Left lobe of liver (tissue), 2 donors: Measurements from ENCODE around the gene SHISAL1. TPM values are rescaled to one million over a fixed set of nuclear protein-coding genes. Genes with fewer than 3 reads are reported as not detected.
A peak's percentile ranks its signal among the peaks of the same experiment; 100 is the strongest.

Experiments
- ATAC-seq: fragments of 200-7000 bp; cut with Tn5 transposase; one replicate; pipeline ENCODE4 v1.9.1; 2020; ENCODE audit warnings: mild to moderate bottlenecking, moderate library complexity
- DNase-seq: peaks from one replicate; pipeline ENCODE4 v3.0.0-alpha.2; 2020; ENCODE audit warnings: low spot score
- total RNA-seq: library from RNA; stranded (reverse); gene quantifications from one replicate; pipeline ENCODE4 v1.2.1, GENCODE V29; 2021
- donor health status: DM: no; HTN: no; CAD: no; lungs with moderate emphysema.
- donor health status: DM: no; HTN: yes; CAD: no.

The SHISAL1 gene
- total RNA-seq, 1 donor from 2014 or later: 0.10 TPM

DNA sequence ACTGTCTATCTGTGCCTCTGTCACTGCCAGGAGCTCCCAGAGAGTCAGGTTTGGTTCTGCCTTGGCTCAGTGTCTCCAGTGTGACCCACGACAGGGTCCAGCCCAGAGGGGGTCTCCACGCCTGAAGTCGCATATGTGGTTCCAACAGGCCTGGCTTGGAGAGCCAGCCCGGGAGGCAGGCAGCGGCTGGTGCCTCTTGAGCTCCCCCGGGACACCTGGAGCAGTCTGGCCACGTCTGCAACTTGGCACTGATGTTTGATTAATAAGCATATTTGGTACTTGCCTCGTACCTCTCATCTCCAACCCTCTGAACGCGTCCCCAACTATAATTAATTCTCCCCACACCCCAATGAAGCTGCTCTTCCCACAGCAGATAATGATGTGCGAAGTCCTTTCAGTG lies 31.7 kb upstream of the SHISAL1 start:
- ATAC-seq (no peak), DNase-seq (no peak)

DNA sequence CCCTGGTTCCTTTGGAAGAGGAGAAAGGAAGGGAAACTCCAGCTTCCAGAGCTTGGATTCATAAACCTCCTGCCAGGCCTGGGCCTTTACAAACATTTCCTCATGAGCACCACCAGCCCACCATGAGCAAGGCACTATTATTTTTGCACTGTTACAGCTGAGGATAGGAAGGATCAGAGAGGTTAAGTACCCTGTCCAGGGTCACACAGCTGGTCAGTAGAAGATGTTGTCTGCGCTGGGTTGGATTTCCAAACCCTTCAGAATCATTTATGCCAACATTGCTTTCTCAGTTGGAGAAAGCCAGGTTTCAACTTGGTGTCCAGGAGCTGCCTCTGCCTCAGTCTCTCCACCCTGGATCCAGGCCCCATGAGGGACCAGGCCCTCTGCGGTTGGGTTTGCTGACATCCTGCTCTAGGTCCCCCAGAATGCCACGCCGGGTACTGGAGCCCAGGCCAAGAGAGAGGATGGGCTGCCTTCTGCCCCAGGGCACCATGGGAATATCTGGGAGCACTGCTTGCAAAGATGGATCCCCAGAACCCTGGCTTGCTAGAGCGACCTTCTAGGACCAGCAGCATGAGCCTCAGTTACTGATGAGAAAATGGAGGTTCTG lies 29.7 kb upstream of the SHISAL1 start:
- no peak for ATAC-seq
- DNase-seq: no peak

DNA sequence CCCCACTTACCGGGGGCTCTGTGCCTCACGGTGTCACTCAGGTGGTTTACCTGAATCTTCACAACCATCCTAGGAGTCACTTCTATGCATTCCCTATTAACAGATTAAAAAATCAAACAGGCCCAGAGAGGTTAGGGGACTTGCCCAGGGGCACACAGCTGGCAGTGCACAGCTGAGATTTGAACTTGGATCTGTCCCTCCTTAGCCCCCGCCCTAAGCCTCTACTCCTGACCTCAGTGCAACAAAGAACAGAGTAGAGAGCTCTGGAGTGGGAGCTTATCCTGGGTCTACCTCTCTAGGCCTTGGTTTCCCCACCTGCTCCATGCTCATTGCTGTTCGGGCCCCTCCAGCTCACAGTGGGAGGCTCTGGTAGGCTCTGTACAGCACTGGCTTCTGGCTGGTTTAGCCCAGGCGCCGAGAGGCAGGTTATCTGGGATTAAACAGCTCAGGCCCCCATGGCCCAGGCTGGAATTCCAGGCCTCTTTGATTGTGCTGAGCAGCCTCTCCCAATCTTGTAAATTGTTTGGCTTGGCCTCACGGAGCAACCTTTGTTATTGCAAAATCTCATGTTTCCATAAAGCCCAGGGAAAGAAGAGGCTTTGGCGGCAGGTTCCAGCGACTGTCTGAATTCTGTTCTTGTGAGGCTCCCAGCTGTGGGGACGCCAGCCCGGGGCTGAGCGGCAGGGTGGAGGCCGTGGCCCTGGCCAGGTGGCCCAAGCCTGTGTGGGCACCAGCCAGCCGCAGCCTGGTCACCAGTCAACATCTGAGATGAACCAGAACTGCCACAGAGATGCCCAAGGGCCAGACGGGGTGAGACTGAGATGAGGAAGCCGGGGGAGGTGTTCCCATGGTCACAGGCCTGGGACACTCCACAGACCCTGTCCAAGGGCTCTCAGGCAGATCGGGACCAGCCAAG lies 28.9 kb upstream of the SHISAL1 start:
- peak; percentile 71 for ATAC-seq
- no peak for DNase-seq

DNA sequence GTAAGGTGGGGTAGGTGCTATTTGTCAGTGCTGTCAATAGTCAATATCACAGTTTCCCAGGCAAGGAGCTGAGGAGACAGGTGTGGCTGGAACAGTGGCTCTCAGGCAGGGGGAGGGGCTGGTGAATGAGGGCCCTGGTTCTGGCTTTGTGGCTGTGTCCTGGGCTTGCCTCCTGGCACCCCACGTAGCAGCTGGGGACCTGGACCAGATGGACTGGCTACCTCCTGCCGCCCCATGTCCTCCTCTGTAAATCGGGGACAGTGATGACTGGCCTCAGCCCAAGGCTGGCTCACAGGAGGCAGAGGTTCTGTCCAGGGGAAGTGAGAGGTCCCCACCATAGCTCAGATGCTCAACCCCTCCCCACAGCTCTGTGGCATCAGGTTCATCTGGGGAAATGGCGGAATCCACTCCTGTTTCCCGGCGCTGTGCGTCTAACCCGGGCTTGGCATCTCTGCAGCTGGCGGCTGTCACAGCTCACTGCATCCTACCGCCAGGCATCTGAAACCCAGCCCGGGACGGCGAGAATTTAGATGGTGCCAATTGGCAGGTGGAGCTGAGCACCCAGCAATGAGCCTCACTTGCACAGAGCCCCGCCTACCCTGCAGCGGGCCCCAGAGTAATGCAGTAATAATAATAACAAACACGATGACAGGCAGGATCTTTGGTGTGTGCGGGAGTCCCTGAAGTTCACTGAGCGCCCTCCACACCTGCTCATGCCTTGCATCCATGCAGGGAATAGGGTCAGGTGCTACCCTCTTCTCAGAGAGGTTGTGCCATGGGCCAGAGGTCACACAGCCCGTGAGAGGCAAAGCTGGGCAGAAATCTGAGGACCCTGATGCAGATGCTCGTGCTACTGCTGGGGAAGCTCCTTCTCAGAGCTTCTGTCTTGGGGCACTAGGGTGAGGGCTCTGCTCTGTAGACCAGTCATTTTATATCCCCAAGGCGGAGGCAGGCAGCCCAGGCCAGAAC lies 27.8 kb upstream of the SHISAL1 start:
- DNase-seq (no peak), ATAC-seq (no peak)

DNA sequence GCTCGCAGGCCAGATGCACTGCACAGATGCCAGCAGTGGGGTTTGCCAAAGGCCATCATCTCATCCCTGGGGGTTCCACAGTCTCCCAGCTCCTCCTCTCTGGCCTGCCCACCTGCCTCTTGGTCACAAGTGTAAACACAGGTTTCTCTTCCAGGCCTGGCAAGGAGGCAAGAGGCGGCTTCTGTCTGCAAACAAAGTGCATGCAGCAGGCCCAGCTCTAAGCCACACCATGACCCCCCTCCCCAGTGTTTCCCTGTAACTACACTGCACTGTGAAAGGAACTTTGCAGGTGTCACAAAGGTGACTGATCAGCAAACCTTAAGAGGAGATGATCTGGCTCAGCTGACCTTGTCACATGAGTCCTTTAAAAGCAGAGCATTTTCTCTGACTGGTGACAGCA lies 26.2 kb upstream of the SHISAL1 start:
- ATAC-seq (no peak), DNase-seq (no peak)

DNA sequence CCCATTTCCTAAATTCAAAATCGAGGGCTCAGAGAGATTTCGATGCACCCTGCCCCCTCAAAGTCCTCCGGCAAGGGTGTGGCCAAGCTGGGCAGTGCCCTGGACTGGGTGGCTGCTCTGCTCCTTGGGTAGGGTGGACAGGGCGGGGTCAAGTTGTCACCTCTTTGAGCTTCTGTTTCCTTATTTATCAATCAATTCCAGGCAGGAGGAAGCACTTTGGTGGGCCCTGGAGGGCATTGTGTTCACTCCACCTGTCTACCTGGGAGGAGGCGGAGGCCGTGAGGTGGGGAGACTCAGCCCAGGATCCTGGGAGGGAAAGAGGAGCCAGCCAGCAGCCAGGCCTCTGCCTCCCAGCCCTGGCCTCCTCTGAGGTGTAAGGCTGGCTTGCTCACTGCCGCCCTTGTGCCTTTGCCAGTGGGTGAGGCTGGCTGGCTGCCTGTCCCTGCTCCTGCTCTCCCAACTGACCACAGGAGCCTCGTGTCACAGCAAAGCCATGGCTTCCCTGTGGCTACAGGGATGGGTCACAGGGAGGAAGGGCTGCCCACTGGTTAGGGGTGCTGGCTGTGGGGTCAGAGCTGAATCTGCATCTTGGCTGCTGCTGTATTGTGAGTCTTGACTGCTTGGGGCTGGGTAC lies 25.5 kb upstream of the SHISAL1 start:
- ATAC-seq (peak; percentile 20), DNase-seq (no peak)

DNA sequence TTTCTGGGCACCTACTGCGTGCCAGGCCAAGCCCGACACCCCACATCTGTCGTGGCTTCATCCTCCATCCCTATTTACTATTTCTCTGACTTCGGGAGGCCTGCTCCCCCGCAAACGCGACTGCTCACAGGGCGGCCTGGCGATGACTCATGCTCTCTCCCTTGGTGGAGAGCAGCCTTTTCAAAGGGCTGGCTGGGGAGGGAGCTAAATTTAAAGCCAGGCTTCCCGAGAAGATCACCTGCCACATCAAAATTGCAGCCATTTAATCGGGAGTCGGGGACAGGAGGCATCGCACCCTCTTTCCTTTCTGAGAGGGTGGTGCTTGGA lies 24.9 kb upstream of the SHISAL1 start:
- no peak for DNase-seq
- ATAC-seq: no peak

DNA sequence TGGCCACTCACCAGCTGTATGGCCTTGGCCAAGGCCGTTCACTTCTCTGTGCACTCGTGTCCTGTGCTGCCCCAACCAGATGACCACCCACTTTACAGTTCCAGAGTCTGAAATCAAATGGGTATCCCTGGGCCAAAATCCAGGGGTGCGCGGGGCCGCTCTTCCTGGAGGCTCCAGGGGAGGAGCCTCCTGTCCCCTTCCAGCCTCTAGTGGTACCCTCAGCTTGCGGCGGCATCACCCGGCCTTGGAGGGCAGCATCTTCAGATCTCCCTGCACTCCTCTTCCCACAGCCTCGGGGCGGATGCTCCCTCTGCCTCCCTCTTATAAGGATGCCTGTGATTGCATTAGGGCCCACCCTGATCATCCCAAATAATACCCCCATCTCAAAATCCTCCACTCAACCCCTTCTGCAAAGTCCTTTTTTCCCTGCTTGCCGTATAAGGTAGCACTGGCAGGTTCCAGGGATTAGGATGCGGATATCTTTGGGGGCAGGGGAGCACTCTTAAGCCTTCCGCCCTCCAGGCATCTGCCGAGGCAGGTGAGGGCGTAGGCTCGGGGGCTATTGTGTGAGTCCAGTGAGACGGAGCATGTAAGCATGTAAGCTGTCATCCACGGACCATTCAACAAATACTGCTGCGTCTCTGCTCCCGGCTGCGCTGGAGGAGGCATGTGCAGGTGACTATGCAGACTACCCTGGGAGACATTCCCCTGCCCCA lies 24.4 kb upstream of the SHISAL1 start:
- ATAC-seq (no peak), DNase-seq (no peak)

DNA sequence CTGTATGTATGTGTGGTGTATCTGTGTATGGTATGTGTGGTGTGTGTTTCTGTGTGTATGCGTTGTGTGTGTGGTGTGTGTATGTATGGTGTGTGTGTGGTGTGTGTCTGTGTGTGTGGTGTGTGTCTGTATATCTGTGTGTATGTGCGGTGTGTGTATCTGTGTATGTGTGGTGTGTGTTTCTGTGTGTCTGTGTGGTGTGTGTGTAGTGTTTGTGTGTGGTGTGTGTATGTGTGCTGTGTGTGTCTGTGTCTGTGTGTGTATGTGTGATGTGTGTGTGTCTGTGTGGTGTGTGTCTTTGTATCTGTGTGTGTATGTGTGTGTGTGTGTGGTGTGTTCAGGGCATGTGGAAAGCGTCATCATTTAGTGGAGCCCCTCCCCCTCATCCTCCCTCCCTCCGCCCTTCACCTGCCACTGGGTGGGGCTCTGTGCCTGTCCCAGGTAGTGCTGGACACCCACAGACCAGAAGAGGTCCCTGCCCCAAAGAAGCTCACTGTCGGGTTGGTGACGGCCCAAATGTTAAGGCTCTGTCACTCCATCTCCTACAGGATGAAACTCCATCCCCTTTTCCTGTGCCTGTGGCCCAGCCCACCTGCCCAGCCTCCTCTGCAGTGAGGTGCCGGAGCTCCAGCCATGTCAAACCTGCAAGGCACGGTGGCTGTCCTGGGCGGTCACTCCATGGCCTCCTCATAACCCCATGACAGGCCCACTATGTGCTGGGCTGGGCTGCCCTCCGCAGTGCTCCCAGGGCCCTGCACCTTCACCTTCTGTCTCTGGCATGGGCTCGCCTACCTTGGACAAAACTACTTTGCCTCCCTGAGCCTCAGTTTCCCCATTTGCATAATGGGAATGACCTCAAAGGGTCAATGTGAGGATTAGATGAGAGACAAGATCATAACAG lies 23.4 kb upstream of the SHISAL1 start:
- ATAC-seq (peak; percentile 60), DNase-seq (no peak)

DNA sequence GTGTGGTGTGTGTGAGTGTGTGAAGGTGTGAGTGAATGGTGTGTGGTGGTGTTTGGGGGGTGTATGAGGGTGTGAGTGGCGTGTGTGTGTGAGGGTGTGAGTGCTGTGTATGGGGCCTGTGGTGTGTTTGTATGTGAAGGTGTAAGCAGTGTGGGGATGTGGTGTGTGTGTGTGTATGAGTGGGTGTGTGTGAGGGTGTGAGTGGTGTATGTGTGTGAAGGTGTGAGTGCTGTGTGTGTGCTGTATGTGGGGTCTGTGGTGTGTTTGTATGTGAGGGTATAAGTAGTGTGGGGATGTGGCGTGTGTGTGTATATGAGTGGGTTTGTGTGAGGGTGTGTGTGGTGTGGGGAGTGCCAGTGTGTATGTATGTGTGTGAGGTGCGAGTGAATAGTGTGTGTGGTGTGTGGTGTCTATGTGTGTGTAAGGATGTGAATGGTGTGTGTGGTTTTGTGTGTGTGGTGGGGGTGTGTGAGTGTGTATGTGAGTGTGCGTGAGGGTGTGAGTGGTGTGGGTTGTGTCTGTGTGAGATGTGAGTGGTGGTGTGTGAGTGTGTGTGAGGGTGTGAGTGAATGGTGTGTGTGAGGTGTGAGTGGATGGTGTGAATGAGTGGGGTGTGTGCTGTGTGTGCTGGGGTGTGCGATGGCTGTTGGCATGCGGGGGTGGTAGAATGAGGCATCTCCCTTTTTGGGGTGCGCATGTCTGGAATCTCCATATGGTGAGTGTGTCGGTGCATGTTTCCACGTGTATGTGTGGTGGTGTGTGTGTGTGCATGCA lies 22.5 kb upstream of the SHISAL1 start:
- DNase-seq (no peak), ATAC-seq (no peak)

DNA sequence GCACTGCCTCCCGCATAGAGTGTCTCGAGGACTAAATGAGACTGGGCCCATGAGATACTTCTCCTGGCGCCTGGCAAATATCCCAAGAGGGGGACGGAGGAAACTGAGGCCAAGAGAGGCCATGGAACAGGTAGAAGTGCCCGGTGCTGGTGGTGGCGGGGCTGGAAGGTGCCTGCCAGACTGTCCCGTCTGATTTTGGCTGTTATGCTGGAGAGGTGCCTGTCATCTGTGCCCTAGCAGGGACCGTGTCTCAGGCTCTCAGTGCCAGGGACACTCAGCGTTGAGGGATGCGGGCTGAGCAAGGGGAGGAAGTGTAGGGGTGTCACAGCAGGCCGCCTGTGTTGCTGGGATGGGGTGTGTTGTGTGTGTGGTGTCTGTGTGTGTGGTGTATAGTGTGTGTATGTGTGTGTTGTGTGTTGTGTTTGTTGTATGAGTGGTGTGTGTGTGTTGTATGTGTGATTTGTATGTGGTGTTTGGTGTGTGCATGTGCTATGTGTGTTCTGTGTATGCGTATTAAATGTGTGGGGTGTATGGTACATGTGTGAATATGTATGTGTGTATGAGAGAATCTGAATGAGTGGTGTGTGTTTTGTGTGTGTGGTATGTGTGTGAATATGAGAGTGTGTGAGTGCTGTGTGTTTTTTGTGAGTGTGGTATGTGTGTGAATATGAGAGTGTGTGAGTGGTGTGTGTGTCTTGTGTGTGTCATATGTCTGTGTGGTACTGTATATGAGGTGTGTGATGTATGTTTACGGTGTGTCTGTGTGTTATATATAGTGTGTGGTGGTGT lies 21.3 kb upstream of the SHISAL1 start:
- DNase-seq: no peak
- ATAC-seq: no peak

DNA sequence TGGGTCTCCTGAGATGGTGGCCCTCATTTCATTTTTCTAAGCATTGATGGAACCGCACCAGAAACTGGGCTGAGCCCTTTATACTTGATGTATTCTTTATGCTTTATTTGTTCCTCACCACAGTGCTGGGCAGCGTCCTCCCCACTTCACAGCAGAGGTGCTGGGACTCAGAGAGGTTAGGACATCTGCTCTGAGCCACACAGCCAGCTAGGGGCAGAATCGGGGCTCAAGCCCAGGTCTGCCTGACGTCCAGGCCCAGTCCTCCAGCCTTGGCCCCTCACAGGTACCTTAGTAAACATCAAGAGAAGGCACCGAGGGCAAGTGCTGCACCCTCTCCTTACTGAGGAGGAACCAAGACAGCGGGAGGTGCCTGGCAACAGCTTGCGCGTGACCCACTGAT lies 20.2 kb upstream of the SHISAL1 start:
- DNase-seq: no peak

DNA sequence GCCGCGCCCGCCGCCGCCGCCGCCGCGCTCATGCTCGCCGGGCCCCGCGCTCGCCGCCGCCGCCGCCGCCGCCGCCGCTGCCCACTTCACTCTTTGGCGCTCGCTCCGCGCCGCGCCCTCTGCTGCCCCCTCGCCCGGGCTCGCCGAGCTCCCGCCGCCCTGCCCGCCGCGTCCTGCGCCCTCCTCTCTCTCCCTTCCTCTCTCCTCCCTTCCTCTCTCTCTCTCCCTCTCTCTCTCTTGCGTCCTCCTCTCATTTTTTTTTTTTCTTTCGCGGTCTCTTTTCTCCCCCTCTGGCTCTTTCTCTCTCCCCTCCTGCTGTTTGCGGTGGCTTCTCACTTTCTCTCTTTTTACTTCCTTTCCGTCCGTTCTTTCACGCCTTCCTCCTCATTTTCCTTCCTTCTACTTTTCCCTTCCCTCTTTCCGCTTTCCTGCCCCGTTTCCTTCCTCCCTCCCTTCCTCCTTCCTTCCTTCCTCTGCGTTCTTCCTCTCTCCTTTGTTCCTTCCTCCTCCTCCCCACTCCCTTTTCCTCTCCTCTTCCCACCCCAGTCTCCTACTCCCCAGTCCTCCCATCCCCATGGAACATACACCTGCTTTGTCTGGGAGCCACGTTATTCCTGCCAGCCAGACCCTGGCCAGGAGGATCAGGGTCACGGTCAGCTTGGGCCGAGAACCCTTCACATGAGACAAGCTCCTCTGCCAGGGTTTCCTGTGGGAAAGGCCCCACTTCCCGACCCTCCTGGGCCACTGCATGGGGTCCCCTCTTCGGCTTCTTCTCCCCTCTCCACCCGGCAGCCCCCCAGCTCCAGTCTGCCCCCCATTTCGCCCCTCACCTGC lies 19.3 kb upstream of the SHISAL1 start:
- no peak for DNase-seq
- no peak for ATAC-seq

More for the DNA sequence above, 20.2 kb upstream of the SHISAL1 start:
- no peak for ATAC-seq

DNA sequence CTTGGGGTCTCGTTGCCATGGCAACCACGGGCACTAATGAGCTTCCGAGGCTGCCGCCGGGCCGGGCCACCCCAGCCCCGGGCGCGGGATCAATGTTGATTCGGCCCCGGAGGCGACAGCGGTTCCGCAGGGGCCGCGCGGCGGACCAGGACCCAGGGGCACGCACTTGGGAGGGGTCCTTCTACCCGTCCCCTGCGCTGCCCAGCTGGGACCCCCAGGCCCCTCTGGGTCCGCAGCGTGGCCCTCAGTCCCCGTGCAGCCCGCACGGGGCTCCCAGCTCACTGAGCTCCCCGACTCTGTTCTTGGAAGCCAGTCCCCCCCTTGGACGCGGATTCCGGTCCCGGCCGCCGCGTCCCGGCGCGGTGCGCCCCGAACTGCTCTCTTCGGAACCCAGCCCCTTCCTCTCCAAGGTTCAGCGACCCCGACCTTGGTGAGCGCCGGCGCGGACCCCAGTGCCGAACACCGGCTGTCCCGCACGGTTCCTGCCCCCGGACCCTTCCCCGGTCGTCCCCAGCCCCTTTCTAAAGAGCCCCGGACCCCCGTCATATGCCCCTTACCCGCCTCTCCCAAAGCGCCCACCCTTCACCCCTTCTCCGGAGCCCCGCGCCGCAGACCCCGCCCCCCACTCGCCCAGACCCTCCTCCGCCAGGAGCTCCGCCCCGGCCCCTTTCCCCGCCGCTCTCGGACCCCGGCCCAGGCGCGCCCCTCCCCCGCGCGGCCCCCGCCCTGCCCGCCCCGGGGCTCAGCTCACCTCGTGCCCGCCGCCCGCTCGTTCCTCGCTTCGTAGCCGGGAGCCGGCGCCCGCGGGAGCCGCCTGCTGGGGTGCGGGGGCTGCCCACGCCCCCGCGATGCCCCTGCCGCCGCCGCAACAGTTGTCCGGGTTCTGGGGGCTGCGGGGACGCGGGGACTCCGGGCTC lies 18.3 kb upstream of the SHISAL1 start:
- ATAC-seq: no peak
- DNase-seq: no peak

DNA sequence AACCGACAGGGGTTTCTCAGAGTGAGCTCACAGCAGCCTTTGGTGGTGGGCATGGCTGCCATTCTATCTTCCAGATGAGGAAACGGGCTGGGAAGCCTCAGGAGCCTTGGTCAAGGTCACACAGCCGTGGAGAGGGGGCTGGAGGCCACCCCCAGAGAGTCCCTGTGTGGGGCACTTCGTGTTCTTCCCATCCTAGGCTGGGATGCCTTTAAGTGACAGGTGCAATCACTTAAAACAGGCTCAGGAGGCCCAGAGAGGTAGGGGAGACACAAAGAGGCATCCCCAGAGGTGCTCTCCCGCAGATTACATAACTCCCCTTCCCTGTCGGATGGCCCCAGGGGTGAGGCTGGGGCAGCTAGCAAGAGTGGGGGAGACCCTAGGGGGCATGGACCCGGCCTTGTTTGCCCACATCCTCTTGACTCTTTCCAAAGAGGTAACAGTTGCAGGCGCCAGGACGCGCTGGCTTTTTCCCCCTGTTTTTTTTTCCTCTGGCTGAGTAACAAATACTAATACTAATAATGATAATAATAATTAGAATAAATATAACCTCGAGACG lies 17.5 kb upstream of the SHISAL1 start:
- ATAC-seq (no peak), DNase-seq (no peak)
